HG02840 (cell line): ENCODE measurements around the gene HOXD4.

Experiments used
- ATAC-seq: cut with Tn5 transposase; IDR thresholded peaks from one replicate; pipeline ENCODE4 v1.9.1; 2021; ENCODE audit warnings: mild to moderate bottlenecking, moderate library complexity, moderate number of reproducible peaks; ENCODE audit not compliant: unreplicated experiment, low FRiP score

HOXD4 gene

DNA sequence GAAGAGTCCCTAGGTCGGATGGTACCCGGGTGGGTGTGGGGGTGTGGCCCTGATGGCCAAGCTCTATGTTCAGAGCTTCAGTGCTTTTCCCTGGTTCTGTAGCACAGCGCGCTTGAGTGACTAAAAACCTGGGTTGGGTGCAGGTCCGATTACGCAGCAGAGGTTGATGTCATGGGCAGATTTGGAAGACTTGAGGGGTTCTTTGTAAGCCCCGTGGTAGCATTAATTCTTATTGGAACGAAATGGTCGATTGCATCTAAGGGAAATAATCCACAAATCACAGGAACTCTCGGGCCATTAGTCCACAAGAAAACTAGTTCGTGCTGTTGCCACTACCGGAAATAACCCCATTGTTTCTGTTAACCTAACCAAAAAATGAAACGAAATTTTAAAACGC lies 12.8 kb upstream of the HOXD4 start:
- no peak for ATAC-seq

DNA sequence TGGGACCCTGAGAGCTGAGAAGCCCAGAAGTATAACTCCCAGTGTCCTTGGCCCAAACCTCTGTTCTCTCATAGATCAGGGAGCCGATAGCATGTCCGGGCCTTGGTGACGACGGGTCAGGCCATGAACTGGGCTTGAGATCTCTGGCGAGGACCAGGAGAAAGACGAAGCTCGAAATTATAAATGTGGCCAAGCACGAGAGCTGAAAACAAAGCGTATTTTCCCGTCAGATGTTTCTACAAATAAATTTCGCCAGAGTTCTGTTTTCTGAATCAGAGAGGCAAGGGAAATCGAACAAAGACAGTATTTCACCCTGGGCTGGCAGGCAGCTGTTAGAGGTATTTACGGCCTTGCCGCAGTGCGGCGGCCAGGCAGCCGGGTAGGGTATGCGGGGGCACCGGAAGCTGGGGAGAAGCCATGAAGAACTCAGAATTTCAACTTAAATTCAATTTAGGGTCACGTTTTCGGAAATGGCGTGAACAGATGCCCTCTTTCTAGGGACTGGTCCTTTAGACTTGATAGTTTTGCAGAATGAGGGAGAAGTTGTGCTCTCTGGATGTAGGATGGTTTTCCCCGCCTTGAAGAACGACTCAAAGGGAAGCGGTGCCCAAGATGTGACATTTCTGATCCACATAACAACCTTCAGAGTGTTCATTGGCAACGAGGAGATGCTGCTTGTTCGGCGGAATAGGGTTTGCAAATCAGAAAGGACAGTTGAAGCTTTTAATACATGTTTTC lies 12.3 kb upstream of the HOXD4 start:
- no peak for ATAC-seq

DNA sequence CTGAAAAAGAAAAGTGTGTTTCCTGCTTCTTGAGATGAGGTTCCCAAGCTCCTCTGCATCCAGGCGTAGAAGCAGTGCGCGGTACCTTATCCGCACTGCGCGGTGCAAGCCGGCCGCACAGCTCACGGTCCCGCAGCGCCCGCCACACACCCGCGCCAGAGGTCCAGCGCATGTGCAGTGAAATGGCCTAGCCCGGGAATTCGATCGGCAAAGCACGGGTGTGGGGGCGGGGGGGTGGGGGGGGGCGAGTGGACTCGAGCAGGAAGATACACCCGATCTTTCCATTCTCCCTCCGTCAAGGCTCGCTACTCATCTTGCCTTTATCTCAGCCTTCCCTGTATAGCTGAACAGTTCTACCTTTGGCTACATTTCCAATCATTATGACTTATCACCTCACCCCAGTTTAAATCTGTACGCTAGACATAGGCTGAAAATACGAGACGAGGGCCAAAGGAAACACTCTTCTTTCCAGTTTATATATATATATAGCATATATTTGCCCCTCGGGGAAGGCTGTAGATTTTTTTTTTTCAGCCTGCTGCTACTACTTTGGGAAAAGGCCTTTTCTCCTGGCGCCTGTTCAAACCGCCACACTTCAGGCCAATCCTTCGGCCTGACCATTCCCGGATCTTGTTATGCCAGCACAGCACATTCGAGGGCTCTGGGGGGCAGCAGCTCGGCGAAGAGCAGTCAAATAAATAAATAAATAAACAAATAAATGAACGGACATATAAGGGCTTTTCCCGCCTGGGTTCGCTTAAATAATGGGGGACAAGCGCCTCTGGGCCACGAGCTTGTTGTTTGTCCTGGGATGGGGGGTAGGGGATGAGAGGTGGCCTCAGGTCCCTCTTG lies 11.5 kb upstream of the HOXD4 start:
- no peak for ATAC-seq

DNA sequence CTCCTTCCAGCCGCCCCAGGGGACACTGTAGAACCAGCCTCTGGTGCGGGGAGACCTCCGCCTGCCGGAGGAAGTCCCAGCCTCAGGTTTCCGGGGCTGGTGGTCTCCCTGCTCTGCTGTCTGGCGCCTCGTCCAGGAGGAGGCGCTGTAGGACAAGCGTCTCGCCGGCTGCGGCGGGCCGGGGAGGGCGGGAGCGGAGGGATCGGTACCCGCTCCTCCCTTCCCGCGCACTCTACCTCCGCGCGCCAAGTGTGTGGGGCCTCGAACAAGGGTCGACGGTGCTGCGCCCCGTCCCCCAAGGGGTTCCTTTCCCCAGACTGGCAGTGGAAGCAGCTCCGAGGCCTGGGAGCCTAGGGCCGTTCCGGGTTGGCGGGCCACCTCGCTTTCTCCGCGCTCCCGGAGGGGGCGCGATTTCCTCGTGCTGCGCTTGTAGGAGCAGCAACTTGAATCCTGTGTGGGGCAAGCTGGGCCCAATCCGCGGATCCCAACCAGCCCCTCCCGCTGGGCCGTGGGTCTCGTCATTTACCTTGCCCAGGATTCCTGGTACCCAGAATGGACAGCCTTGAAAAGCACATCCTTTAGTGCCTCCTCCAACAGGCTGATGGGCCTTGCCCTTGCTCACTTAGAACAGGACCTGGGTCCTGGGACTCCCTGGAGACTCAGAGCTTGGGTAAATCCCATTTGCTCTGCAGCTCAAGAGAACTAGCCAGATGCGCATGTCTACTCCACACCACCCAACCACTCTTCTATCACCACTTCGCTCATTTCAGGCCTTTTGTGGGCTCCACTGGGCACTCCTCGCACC lies 10.6 kb upstream of the HOXD4 start:
- ATAC-seq: no peak

DNA sequence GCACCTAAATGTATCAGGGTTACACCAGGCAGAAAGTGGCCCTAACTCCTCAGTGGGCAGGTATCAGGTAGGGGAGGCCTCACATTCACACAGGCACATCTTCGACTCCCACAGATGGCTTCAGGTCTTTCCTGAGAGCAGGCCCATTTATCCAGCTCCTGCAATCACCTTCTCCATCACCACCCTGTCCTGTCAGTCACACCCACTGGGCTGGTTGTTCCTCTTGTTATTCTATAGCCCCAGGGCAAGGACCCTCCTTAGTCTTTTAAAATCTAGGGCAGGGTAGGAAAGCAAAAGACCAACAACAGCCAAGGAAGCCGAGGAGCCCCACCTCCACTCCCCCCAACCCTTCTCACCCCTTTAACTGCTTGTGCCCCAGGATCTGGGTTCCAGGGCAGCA lies 9.1 kb upstream of the HOXD4 start:
- ATAC-seq: no peak

DNA sequence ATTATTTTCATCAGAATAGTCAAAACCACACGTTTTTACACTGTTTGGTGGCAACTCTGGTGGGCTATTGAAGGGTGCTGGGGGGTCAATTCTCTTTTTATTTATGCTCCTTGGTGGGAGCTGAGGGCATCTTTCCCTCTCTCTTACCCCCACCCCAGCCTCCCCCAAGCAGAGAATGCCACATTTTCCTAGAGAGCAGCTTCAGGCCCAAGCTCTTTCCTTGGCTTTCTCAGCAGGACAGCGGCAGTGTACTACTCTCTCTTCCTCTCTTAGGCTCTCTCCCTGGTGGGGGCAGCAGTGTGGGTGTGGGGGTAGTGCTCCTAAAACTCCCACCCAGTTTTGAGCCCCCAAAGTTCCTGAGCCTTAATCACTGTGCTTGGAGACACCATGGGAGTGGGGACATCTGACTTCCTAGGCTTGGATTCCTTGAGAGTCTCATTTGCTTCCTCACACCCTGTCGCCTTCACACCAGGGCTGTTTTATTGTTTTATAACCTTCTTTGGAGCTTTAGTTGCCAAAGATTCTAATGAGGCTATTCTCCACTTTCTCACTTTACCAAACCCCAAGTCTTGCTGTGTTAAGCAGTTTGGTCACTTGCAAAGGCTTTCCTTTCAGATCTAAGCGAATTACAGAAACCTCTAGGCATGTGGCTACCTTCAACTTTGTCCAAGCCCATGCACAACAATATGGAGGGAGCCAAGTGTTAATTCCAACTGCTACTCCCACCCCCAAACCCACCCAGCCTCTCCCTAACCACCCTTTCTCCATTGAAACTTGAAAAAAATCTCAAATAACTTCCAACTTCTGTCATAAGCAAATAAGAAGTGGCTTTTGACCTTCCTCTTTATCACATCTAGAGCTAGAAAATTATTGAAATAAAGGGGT lies 6.0 kb upstream of the HOXD4 start:
- no peak for ATAC-seq

DNA sequence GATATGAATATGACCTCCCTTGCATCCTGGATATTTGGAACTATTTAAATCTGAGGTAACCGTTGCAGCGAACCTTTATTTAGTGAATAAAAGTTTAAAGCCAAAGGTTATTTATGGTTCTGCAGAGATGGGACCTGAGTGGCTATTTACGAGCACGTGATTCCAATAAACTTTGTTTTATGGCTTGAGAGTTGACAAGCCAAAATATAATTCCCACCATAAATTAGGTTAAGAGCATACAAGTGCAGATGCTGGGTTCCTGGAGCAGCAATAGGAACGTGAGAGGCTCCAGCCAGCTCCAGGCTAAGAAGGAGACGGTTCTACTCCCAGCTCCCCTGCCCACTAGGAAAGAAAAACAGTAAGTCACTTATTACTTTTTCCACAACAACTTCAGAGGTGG lies 5.2 kb upstream of the HOXD4 start:
- ATAC-seq: no peak

DNA sequence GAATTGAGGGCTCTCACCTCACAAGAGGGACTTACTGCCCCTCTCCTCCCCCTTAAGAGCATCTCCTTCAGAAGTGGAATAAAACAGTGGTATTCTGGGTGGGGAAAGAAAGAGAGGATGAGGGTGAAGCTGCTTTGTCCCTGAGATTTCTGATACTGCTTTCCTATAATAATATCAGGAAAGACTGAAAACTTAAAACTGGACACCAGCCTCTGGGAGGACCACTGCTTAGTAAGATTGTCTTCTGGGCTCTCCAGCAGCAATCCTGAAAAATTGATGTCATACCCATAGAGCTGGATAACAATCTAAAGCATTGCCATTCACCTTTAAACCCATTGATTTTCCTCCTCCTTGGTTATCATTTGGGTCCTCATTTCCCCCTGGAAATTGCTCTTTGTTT lies 4.7 kb upstream of the HOXD4 start:
- ATAC-seq: no peak

DNA sequence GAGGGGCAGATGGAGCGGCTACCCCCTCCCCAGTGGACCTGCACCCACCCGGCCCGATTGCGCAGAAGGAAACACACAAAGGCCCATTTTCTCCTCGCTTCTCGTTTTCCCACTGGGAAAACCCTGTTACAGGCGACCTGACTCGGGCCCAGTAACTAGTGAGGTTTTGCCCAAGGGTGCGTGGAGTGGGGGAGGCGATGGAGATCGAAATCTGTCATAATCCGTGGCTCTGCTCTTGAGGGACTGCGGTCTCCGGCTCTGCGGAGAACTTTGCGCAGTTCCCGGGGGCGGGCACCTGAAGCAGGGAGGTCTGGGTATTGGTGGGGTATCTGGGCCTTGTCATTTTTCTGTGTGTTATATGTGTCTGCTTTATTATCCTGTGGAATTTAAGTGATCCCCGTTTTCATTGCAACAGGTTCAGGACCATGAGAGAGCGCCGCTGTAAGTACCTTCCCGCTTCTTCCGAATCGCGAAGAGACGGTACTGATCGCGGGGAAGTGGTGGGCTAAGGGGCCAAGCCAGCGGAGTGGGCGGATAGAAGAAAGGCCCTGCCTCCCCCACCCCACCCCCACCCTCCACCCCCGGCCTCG lies 4.0 kb upstream of the HOXD4 start:
- ATAC-seq: no peak

DNA sequence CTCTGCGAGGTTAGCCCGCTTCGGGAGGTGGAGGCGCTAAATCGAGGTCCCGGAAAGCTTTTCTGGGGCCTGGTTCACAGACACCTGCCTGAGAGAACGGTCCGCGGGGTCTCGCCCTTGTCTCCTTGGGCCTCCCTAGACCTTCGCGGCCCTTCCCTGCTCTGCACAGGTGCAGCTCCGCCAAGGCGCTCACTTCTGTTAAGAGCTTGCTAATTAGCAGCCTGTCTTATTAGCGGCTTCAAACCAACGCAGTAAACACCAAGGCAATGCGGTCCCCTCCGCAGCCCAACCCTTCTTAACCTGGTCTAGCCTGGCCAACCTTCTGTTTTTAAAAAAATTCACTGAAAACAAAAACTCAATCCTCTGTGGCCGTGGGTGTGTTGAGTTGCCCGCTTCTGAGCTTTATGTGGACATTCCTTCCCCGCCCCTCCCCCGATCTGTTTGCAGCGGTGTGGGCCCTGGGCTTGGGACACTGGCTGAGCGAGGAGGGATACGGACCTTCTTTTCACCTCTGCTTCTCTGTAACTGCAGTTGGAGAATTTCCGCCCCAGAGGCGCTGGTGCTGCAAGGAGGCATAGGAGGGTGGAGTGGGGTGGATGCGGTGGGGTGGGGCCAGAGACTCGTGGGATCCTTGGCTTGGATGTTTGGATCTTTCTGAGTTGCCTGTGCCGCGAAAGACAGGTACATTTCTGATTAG lies 3.4 kb upstream of the HOXD4 start:
- ATAC-seq: no peak

DNA sequence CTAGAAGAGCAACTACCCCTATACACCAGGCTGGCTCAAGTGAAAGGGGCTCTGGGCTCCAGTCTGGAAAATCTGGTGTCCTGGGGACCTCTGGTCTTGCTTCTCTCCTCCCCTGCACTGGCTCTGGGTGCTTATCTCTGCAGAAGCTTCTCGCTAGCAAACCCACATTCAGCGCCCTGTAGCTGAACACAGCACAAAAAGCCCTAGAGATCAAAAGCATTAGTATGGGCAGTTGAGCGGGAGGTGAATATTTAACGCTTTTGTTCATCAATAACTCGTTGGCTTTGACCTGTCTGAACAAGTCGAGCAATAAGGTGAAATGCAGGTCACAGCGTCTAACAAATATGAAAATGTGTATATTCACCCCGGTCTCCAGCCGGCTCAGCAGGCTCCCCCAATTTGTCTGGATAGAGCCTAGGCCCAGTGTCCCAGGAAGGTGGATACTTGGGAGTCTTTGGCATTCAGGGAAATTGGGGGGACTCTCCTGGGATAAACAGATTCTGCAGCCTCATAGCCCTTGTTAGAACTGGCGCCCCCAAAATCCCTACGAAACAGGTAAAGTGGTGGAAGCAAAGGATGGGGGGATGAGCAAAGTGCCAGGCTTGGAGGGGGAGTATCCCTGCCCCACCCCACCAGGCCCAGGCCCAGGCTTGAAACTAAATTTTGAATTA lies 2.5 kb upstream of the HOXD4 start:
- no peak for ATAC-seq

DNA sequence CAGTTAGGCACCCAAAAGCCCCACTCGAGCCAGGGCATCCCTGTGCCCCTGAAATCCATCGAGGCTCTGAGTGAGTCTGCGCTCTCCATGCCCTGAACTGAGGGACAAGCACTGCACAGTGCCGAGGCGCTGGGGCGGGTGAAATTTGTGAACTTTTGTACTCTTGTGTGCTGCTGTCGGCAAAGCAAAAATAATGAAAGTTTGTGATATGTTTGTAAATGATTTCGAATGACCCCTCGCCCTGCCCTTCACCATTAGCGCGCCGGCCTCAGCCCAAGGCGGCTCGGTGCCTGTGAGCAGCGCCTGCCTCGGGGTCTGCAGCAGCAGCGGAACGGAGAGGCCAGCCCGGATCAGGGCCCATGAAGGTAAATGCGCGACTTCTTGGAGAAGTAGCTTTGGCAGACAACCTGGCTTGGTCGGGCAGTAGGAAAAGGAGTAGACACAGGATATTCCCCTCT lies 1.8 kb upstream of the HOXD4 start:
- no peak for ATAC-seq

DNA sequence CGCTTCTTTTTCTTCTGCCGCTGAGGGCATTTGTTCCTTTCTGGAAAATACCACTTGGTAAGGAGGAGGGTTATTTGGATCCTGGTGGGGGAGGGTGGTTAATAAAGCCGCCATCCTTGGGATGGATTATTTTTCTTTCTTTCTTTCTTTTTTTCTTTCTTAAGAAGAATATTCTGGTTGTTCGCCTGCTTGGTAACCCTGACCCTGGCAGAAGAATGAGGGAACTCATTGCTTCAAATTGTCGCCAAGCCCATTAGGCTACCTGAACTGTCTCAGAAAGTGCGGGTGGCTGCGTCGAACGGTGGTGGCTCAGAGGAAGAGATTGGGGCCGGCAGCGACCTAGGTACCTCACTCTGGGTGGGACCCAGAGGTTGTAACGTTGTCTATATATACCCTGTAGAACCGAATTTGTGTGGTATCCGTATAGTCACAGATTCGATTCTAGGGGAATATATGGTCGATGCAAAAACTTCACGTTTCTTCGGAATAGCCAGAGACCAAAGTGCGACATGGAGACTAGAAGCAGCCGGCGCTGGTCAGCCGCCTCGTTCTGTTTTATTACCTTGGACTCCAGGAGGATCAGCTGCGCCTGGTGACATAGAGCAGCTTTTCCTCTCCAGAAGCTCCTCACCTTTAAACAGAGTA lies 1.3 kb upstream of the HOXD4 start:
- ATAC-seq: no peak

DNA sequence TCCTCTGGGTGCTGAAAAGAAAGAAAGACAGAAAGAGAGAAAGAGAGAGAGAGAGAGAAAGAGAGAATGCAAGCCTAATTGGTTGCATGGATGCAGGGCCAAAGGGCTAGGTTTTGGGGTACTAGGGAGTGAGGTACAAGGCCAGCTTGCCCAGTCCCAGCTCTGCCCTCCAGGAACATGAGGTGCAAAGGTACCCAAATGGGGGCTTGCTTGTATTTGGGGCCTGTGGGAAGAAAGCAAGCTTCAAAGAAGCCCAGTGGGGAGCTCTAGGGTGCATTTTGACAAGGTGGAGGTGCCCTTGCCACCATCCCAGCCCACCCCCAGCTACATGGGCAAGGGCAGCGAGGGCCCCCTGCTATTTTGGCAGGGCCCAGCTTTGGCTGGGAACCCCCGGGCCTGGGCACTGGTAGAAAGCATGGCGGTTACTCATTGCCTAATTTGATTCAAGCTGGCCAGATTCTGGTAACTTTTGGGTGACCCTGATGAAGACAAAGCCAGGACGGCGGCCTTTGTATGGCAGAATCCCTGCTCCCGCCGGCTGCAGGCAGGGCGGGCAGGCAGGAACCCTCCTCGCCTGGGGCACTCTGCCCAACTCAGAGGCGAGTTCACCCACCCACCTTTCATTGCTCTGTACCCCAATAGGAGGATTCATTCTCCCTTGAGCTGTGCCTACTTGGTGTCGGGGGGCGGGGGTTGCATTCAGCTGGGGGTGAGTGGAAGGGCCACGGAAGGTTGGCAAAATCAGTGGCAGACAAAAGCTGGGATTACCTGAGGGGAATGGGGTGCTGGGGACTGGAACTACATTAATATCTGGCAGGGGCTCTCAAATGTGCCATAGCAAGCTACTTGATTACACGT lies 537 bp upstream of the HOXD4 start:
- ATAC-seq: no peak

DNA sequence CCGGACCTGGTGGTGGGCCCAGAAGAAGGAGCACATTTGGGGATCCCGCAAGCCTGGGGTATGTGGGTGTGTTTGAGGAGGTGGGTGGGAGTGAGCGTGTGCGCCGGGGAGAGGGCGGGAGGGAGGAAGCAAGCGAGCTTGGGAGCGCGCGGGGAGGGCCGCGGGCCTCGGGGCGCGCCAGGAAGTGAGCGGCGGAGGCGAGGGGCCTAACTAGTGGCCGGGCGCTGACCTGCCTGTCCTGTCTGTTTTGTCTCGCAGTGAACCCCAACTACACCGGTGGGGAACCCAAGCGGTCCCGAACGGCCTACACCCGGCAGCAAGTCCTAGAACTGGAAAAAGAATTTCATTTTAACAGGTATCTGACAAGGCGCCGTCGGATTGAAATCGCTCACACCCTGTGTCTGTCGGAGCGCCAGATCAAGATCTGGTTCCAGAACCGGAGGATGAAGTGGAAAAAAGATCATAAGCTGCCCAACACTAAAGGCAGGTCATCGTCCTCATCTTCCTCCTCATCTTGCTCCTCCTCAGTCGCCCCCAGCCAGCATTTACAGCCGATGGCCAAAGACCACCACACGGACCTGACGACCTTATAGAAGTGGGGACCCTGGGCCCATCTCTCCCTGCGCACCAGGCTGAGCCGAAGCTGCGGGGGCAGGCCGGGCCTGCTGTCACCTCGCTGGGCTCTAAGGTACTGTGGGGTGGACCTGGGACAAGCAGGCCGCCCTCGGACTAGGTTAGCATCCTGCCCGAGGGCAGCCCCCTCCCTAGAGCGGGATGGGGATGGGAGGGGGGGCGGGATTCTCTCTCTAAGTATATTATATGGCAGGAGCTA lies 1.2 kb downstream of the HOXD4 start:
- no peak for ATAC-seq

DNA sequence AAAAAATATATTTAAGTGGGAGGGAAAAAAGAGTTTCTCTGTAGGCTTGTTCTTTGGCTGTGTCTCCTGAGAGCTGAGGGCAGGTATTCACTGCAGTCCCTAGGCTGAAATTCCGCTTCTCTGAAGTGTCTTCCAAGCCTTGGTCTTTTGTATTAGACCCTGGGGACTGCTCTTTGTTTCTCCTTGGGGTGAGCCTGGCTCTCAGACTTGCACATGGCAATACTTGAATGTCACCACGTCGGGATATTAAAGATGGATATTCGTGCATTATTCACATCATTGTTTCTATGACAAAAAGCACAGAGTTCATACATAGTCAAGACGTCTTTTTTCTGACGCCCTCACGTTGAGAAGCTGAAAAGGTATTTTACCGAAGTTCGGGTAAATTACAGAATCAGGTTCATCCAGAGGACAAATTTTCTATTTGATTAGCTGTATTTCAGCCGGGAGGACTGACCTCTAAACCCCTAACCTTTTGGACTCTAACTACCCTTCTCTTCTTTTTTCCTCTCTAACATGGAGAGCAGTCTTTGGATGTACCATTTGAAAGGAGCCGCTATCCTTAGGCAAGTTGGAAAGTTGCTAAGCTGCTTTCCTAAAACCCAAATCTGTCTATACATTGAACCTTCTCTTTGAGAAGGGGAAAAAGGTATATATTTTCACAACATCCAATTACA lies 3.4 kb downstream of the HOXD4 start:
- ATAC-seq: no peak
